Fibroblast of mammary gland (primary cell): ENCODE measurements around the gene FRMD5.
A peak's percentile ranks its signal among the peaks of the same experiment; 100 is the strongest.

ENCODE experiments used
- DNase-seq: peaks from one replicate; pipeline ENCODE4 v3.0.0-alpha.2; 2010; ENCODE audit warnings: low read depth
- H3K4me3 ChIP-seq: 2 replicates; pipeline ENCODE4 v1.5.1; 2011; ENCODE audit warnings: low read depth, mild to moderate bottlenecking, low read length, moderate library complexity; ENCODE audit not compliant: control insufficient read depth
- TF ChIP-seq, protein P1 (sequence below): conservative IDR thresholded peaks from 2 replicates; pipeline ENCODE4 v1.5.1; 2011; ENCODE audit warnings: low read depth, low read length, inconsistent platforms; ENCODE audit not compliant: control insufficient read depth, insufficient read depth

FRMD5 gene

GRCh38 chr15:43912208-43912607 lies 282.9 kb downstream of the FRMD5 start:
- TF ChIP-seq, protein P1, sequence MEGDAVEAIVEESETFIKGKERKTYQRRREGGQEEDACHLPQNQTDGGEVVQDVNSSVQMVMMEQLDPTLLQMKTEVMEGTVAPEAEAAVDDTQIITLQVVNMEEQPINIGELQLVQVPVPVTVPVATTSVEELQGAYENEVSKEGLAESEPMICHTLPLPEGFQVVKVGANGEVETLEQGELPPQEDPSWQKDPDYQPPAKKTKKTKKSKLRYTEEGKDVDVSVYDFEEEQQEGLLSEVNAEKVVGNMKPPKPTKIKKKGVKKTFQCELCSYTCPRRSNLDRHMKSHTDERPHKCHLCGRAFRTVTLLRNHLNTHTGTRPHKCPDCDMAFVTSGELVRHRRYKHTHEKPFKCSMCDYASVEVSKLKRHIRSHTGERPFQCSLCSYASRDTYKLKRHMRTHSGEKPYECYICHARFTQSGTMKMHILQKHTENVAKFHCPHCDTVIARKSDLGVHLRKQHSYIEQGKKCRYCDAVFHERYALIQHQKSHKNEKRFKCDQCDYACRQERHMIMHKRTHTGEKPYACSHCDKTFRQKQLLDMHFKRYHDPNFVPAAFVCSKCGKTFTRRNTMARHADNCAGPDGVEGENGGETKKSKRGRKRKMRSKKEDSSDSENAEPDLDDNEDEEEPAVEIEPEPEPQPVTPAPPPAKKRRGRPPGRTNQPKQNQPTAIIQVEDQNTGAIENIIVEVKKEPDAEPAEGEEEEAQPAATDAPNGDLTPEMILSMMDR: no peak
- DNase-seq: no peak
- no peak overlapping the region for H3K4me3 ChIP-seq

DNA sequence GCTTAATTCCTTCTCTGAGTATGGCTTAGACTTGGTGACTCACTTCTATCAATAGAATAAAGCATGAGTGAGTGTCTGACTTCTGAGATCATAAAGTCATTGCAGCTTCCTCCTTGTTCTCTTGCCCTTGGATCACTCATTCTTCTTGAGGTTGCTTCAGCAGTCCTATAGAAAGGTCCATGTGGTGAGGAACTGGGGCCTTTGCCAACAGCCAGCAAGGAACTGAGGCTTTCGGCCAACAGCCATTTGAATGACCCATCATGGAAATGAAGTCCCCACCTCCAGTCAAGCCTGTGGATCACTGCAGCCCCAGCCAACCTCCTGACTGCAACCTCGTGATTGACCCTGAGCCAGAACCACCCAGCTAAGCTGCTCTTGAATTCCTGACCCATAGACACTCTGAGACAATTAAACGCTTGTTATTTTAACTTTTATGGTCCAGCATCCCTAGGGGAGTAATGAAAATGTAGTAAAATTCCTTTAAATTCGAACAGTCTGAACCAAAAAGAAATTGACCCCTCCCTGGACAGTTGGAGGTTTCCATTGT lies 283.8 kb downstream of the FRMD5 start:
- peak; percentile 99 for DNase-seq
- H3K4me3 ChIP-seq: no peak overlapping the region
- TF ChIP-seq, protein P1: no peak

DNA sequence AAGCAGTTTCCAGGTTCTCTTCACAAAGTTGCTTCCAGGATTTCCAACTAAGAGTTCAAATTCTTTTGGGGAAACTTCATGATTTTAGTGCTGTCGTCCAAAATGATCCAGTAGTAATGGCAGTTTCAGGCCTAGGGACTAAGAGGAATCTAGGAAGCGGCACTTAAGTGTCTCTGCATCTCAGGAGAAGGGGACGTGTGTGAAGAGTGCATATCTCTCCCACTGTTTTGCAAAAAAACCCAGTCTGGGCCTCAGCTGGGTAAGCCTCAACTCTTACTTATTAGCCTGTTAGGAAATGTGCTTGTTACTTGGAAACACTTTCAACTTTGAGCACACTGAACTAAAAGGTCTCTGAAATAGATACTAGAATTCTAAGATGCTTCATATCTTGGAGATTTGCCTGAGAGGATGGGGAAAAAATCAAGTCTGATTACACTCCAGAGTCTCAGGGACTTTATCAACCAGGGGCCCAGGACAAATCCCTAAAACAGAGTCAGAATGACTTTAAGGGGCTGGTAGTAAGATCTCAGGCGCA lies 286.5 kb downstream of the FRMD5 start:
- no peak overlapping the region for H3K4me3 ChIP-seq
- TF ChIP-seq, protein P1: no peak
- no peak for DNase-seq

GRCh38 chr15:43905755-43906154 lies 289.3 kb downstream of the FRMD5 start:
- DNase-seq: no peak
- TF ChIP-seq, protein P1: no peak
- no peak overlapping the region for H3K4me3 ChIP-seq

DNA sequence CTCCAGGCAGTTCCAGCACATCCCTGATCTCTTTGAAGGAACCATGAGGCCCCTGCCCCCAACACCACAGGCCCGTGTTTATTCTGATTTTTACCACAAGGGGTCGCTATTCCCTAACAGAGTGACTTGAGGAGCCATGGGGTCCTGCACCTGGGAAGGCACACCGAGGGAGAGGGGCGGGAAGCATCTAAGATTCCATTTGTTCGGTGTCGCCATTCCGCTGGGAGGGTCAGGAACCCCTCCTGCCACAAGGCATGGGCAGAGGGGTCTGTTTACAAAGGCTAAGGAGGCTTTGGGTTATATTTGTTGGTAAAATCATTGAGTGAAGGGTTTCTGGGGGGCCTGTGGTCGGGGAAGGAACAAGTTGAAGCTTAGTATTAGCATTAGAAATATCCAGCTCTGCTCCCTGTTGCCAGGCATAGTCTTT lies 291.2 kb downstream of the FRMD5 start:
- H3K4me3 ChIP-seq: no peak overlapping the region
- peak; percentile 65 for DNase-seq

DNA sequence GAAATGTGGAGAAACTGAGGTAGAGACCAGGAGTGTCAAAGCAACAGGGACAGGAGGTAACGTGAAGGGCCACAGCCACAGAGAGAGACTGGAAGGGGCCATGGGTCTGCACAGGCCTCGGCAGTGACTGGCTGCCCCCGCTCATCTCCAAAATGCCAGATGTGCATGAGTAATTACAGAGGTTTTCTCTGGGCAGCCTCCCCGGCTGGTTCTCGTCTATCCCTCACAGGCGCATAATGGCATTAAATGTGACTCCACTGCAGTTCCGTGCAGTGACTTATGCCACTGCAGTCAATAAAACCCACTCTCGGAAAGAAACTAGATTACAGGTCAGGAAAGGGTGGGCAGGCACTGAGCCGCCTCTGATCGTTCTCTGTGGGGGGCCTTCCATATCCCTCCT lies 293.6 kb downstream of the FRMD5 start:
- H3K4me3 ChIP-seq: no peak overlapping the region
- DNase-seq: no peak
- TF ChIP-seq, protein P1: no peak

More for the DNA sequence above, 291.2 kb downstream of the FRMD5 start:
- TF ChIP-seq, protein P1: peak; percentile 81
